AG04450 (cell line): ENCODE measurements around the gene PRELP. TPM values are rescaled to one million over a fixed set of nuclear protein-coding genes. Genes with fewer than 3 reads are reported as not detected.

Experiments
- CTCF ChIA-PET: fragments of 300-600, 350-600 bp; formaldehyde crosslinking; extraction: SDS; loops from one replicate; lab custom pipeline; 2022; ENCODE audit warnings: antibody characterized with exemption, inconsistent platforms; lab: Charles Lee
- POLR2A ChIA-PET: fragments of 350-600 bp; formaldehyde crosslinking; extraction: SDS; loops from one replicate; lab custom pipeline; 2021; ENCODE audit warnings: antibody characterized with exemption, inconsistent platforms; lab: Yijun Ruan, JAX
- DNase-seq: peaks from one replicate; pipeline ENCODE4 v3.0.0-alpha.2; 2011; ENCODE audit warnings: low read depth, low spot score
- H3K27ac ChIP-seq: one replicate; pipeline ENCODE4 v1.5.1; 2012; ENCODE audit warnings: low read depth, low read length, control low read depth
- H3K27me3 ChIP-seq: one replicate; pipeline ENCODE4 v1.6.0; 2012; ENCODE audit warnings: low read length; ENCODE audit not compliant: control insufficient read depth, insufficient read depth
- H3K4me3 ChIP-seq: 2 replicates; pipeline ENCODE4 v1.5.1; 2011; ENCODE audit warnings: mild to moderate bottlenecking, low read depth, low read length, control low read depth
- H3K9me3 ChIP-seq: 2 replicates; pipeline ENCODE4 v1.5.1; 2012; ENCODE audit warnings: low read length; ENCODE audit not compliant: control insufficient read depth, insufficient read depth
- CTCF ChIP-seq: IDR thresholded peaks from 2 replicates; pipeline ENCODE4 v1.5.1; 2011; ENCODE audit warnings: low read depth, low read length, control low read depth, inconsistent platforms
- polyA plus RNA-seq: library from polyadenylated mRNA; depleted of rRNA; stranded (reverse); fragments of >200 nt; gene quantifications from 2 replicates; pipeline ENCODE4 v1.2.3, GENCODE V29; 2011

Gene PRELP
- polyA plus RNA-seq, 1 experiment: 0.68 TPM

- no peak overlapping the region for H3K4me3 ChIP-seq
- DNase-seq: no peak
- no peaks in the 10 kb centered on the region for H3K9me3 ChIP-seq
- ChIA-PET POLR2A (interaction anchor here (1.6 kb wide), 1 partner anchor 119 kb away, joined by 3 read pairs; the partner anchor contains the start of gene ATP2B4), CTCF (interaction anchor here (0.8 to 6.7 kb wide), 4 partner anchors 21 to 194 kb away, joined by 3 to 185 read pairs (median 4); no protein-coding TSS in a partner anchor)
- peak overlapping the region; percentile 11 for H3K27ac ChIP-seq
- H3K27me3 ChIP-seq: no peaks in the 10 kb centered on the region
- TF ChIP-seq CTCF: no peak
Observed at GRCh38 chr1:203506858-203507626, 31.4 kb downstream of the PRELP start.

GRCh38 chr1:203507759-203508158, 32.2 kb downstream of the PRELP start:
- H3K9me3 ChIP-seq: no peaks in the 10 kb centered on the region
- H3K4me3 ChIP-seq: no peak overlapping the region
- TF ChIP-seq CTCF: no peak
- H3K27me3 ChIP-seq: no peaks in the 10 kb centered on the region
- H3K27ac ChIP-seq: peak overlapping the region; percentile 11
- CTCF ChIA-PET: interaction anchor here (0.9 to 6.7 kb wide), 5 partner anchors 20 to 193 kb away, joined by 3 to 185 read pairs (median 3); partner anchors contain the start of gene ATP2B4
- POLR2A ChIA-PET: interaction anchor here (1.6 kb wide), 1 partner anchor 119 kb away, joined by 3 read pairs; the partner anchor contains the start of gene ATP2B4
- no peak for DNase-seq

- DNase-seq: no peak
- Histone ChIP-seq H3K27me3 (no peaks in the 10 kb centered on the region), H3K4me3 (no peak overlapping the region), H3K9me3 (no peaks in the 10 kb centered on the region), H3K27ac (no peak overlapping the region)
- POLR2A ChIA-PET: interaction anchor here (1.6 kb wide), 1 partner anchor 118 kb away, joined by 3 read pairs; the partner anchor contains the start of gene ATP2B4
- CTCF ChIA-PET: interaction anchor here (0.6 to 6.7 kb wide), 6 partner anchors 20 to 192 kb away, joined by 3 to 185 read pairs (median 4); partner anchors contain the start of gene ATP2B4
- no peak for TF ChIP-seq CTCF
Observed at GRCh38 chr1:203508463-203509073, 33.0 kb downstream of the PRELP start.

GRCh38 chr1:203509135-203509534, 33.5 kb downstream of the PRELP start:
- CTCF ChIA-PET: interaction anchor here (1.4 kb wide), 1 partner anchor 21 kb away, joined by 4 read pairs; no protein-coding TSS in a partner anchor
- no peaks in the 10 kb centered on the region for H3K27me3 ChIP-seq
- POLR2A ChIA-PET: no interaction called here
- H3K27ac ChIP-seq: no peak overlapping the region
- TF ChIP-seq CTCF: no peak
- no peak overlapping the region for H3K4me3 ChIP-seq
- DNase-seq: no peak
- no peaks in the 10 kb centered on the region for H3K9me3 ChIP-seq
